SU-DHL-6 (cell line): ENCODE data around the gene MARCHF7.
"Not testable (repeated sequence)": the region's sequence is repeated elsewhere in the genome, so short reads cannot be mapped to it uniquely, and the experiment has no call there.

Source experiments
- H2AFZ ChIP-seq: fragments of 200-600 bp; sonication (generic); 2 replicates; pipeline ENCODE4 v1.6.1; 2014; ENCODE audit warnings: low read depth, mild to moderate bottlenecking, moderate library complexity, mixed read lengths, antibody characterized with exemption, low read length; ENCODE audit not compliant: severe bottlenecking
- H3F3A ChIP-seq: fragments of 200-600 bp; shearing (Covaris generic); 2 replicates; pipeline ENCODE4 v1.6.0; 2016; ENCODE audit warnings: antibody characterized with exemption, mild to moderate bottlenecking; ENCODE audit not compliant: insufficient read depth
- H3K27ac ChIP-seq: fragments of 200-600 bp; sonication (generic); 2 replicates; pipeline ENCODE4 v1.5.1; 2016; ENCODE audit warnings: low read depth, mild to moderate bottlenecking, low read length, moderate library complexity, mixed read lengths
- H3K27me3 ChIP-seq: fragments of 200-600 bp; sonication (generic), shearing (Covaris generic); 2 replicates; pipeline ENCODE4 v1.6.0; 2014; ENCODE audit warnings: mild to moderate bottlenecking, low read length
- H3K36me3 ChIP-seq: fragments of 200-600 bp; sonication (generic); 2 replicates; pipeline ENCODE4 v1.6.1; 2014; ENCODE audit warnings: mild to moderate bottlenecking, low read length, mixed read lengths
- H3K4me2 ChIP-seq: fragments of 300-600, 200-600 bp; shearing (Covaris generic), sonication (generic); 2 replicates; pipeline ENCODE4 v1.6.0; 2014; ENCODE audit warnings: low read length, low read depth, mild to moderate bottlenecking; ENCODE audit not compliant: poor library complexity, severe bottlenecking
- H3K4me3 ChIP-seq: fragments of 200-600 bp; sonication (generic); 2 replicates; pipeline ENCODE4 v1.5.1; 2014; ENCODE audit warnings: antibody characterized with exemption, low read length, mild to moderate bottlenecking, mixed read lengths; ENCODE audit not compliant: insufficient read depth, poor library complexity, severe bottlenecking
- H3K79me2 ChIP-seq: fragments of 200-600 bp; sonication (generic); 2 replicates; pipeline ENCODE4 v1.6.1; 2014; ENCODE audit warnings: mild to moderate bottlenecking, low read length, moderate library complexity; ENCODE audit not compliant: insufficient read depth
- H3K9ac ChIP-seq: fragments of 200-600 bp; sonication (generic); 2 replicates; pipeline ENCODE4 v1.7.0; 2014; ENCODE audit warnings: mild to moderate bottlenecking, low read length
- H3K9me2 ChIP-seq: fragments of 200-600 bp; sonication (generic); replicated peaks from 2 replicates; pipeline ENCODE4 v1.6.1; 2014; ENCODE audit warnings: low read length; ENCODE audit not compliant: insufficient read depth
- H3K9me3 ChIP-seq: fragments of 200-600 bp; sonication (generic); 2 replicates; pipeline ENCODE4 v1.6.1; 2014; ENCODE audit warnings: low read length, mixed read lengths; ENCODE audit not compliant: insufficient read depth
- H4K20me1 ChIP-seq: fragments of 200-600 bp; sonication (generic); 2 replicates; pipeline ENCODE4 v1.6.1; 2014; ENCODE audit warnings: low read depth, mild to moderate bottlenecking, antibody characterized with exemption, low read length, moderate library complexity, mixed read lengths
- EZH2phosphoT487 ChIP-seq: fragments of 200-600 bp; sonication (generic), shearing (Covaris generic); conservative IDR thresholded peaks from 2 replicates; pipeline ENCODE4 v1.6.1; 2018; ENCODE audit warnings: mild to moderate bottlenecking, antibody characterized with exemption, low read length, moderate library complexity, mixed read lengths
- TF ChIP-seq, protein P1 (sequence below): fragments of 200-600 bp; sonication (generic); IDR thresholded peaks from one replicate; pipeline ENCODE4 v1.5.1; 2017; ENCODE audit warnings: antibody characterized with exemption, mild to moderate bottlenecking, low read length, moderate library complexity; ENCODE audit not compliant: insufficient read depth, poor library complexity, severe bottlenecking

MARCHF7 gene

DNA sequence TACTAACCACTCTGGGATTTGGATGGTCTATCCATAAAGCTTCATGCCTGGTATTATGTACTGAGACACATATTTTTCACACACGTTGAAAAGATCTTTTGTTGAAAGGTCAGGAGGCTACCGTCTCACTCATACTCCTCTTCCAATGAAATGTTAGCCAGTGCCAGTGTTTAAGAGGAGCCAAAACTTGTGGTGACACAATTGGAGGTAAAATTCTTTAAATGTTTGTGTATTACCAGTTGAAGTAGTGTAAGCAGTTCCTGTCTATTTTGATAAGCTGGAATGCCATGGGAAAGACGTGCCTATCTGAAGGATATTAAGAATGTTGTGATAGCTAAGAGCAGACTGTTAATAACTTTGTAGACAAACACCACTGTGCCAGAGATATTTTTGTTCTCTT is 32.1 kb downstream of the MARCHF7 start:
- peaks cover 48% of the 10 kb centered on the region for H3K36me3 ChIP-seq
- H3K79me2 ChIP-seq: peaks cover 46% of the 10 kb centered on the region
- TF ChIP-seq EZH2phosphoT487: no peak
- TF ChIP-seq, protein P1, sequence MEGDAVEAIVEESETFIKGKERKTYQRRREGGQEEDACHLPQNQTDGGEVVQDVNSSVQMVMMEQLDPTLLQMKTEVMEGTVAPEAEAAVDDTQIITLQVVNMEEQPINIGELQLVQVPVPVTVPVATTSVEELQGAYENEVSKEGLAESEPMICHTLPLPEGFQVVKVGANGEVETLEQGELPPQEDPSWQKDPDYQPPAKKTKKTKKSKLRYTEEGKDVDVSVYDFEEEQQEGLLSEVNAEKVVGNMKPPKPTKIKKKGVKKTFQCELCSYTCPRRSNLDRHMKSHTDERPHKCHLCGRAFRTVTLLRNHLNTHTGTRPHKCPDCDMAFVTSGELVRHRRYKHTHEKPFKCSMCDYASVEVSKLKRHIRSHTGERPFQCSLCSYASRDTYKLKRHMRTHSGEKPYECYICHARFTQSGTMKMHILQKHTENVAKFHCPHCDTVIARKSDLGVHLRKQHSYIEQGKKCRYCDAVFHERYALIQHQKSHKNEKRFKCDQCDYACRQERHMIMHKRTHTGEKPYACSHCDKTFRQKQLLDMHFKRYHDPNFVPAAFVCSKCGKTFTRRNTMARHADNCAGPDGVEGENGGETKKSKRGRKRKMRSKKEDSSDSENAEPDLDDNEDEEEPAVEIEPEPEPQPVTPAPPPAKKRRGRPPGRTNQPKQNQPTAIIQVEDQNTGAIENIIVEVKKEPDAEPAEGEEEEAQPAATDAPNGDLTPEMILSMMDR: no peak

DNA sequence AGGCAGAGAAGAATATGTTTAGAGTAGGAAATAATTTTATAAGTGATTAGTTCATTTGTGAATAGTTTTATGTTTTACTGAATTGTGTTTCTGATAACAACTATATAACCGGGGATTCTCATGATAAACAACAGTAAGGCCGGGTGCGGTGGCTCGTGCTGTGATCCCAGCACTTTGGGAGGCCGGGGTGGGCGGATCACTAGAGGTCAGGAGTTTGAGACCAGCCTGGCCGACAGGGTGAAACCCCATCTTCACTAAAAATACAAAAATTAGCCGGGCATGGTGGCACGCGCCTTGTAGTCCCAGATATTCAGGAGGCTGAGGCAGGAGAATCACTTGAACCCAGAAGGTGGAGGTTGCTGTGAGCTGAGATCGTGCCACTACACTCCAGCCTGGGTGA is 32.9 kb downstream of the MARCHF7 start:
- H3K27me3 ChIP-seq, H3K9me3 ChIP-seq, H3K9ac ChIP-seq, H3K4me3 ChIP-seq, H3K9me2 ChIP-seq, H3K27ac ChIP-seq, H3F3A ChIP-seq, H3K4me2 ChIP-seq, H2AFZ ChIP-seq: not testable (repeated sequence)
- Histone ChIP-seq H3K79me2 (peaks cover 37% of the 10 kb centered on the region), H3K36me3 (peaks cover 52% of the 10 kb centered on the region), H4K20me1 (peaks cover 13% of the 10 kb centered on the region)

More for the DNA sequence above, 32.1 kb downstream of the MARCHF7 start:
- Histone ChIP-seq H3K27me3 (no peaks in the 10 kb centered on the region), H3K9ac (no peak overlapping the region), H3F3A (peaks cover 5% of the 10 kb centered on the region; the same call in 1 of the 2 replicates), H3K9me3 (no peaks in the 10 kb centered on the region), H4K20me1 (peaks cover 19% of the 10 kb centered on the region), H3K4me3 (no peak overlapping the region), H3K4me2 (no peak overlapping the region), H2AFZ (no peak overlapping the region), H3K27ac (no peak overlapping the region), H3K9me2 (no peaks in the 10 kb centered on the region)

DNA sequence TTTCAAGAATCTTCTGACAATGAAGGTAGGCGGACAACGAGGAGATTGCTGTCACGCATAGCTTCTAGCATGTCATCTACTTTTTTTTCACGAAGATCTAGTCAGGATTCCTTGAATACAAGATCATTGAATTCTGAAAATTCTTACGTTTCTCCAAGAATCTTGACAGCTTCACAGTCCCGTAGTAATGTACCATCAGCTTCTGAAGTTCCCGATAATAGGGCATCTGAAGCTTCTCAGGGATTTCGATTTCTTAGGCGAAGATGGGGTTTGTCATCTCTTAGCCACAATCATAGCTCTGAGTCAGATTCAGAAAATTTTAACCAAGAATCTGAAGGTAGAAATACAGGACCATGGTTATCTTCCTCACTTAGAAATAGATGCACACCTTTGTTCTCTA is 35.8 kb downstream of the MARCHF7 start:
- Histone ChIP-seq H3K27me3 (no peaks in the 10 kb centered on the region), H3K9ac (no peak overlapping the region), H3K36me3 (peaks cover 62% of the 10 kb centered on the region), H3K27ac (no peak overlapping the region), H3K4me2 (no peak overlapping the region), H3F3A (no peaks in the 10 kb centered on the region), H4K20me1 (peaks cover 5% of the 10 kb centered on the region; the same call in 1 of the 2 replicates), H3K9me3 (no peaks in the 10 kb centered on the region), H3K9me2 (no peaks in the 10 kb centered on the region), H3K4me3 (no peak overlapping the region), H3K79me2 (peaks cover 36% of the 10 kb centered on the region), H2AFZ (no peak overlapping the region)
- TF ChIP-seq, protein P1: no peak
- no peak for TF ChIP-seq EZH2phosphoT487

DNA sequence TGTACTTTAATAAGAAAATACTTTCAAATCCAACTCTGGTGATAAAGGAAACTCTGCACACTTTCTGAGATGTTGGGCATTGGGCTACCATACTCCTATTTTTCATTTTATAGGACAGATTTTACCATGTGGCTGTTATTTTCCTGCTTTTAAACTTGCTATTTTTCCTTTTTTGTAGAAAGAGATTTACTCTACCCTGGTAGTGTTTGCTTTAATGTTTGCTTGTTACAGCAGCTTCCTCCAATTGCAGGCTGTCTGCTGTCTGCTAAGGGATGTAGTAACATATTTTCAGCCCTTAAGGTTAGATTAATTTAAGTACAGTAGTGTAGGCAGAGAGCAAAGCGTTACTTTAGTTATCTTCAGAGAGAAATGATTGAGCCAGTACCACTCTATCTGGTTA is 38.6 kb downstream of the MARCHF7 start:
- no peaks in the 10 kb centered on the region for H3F3A ChIP-seq
- H4K20me1 ChIP-seq: peaks cover 24% of the 10 kb centered on the region; the same call in 1 of the 2 replicates
- H3K27me3 ChIP-seq: no peaks in the 10 kb centered on the region
- H3K9ac ChIP-seq: no peak overlapping the region
- H3K27ac ChIP-seq: no peak overlapping the region
- H3K36me3 ChIP-seq: peaks cover 58% of the 10 kb centered on the region
- H3K9me2 ChIP-seq: no peaks in the 10 kb centered on the region
- no peak overlapping the region for H3K4me3 ChIP-seq
- H3K4me2 ChIP-seq: no peak overlapping the region
- no peak overlapping the region for H2AFZ ChIP-seq
- H3K79me2 ChIP-seq: peaks cover 50% of the 10 kb centered on the region
- H3K9me3 ChIP-seq: no peaks in the 10 kb centered on the region
- TF ChIP-seq EZH2phosphoT487: no peak
- TF ChIP-seq, protein P1: no peak
